Measurements from ENCODE around the gene SH3BGRL3.
"Not testable (repeated sequence)": the region's sequence is repeated elsewhere in the genome, so short reads cannot be mapped to it uniquely, and the experiment has no call there.

The SH3BGRL3 gene

GRCh38 chr1:26314501-26314900, 34.6 kb downstream of the SH3BGRL3 start:
- H3K36me3 Mint-ChIP-seq = no peaks in the 10 kb centered on the region
- H3K27me3 Mint-ChIP-seq = no peaks in the 10 kb centered on the region
- peaks cover 52% of the 10 kb centered on the region for H3K4me1 Mint-ChIP-seq (ENCODE audit: low read depth)
- H3K27ac Mint-ChIP-seq = peak overlapping the region; percentile 85
- no peaks in the 10 kb centered on the region for H3K9me3 Mint-ChIP-seq (ENCODE audit: low read depth)
- no peak overlapping the region for H3K4me3 Mint-ChIP-seq

- Mint-ChIP-seq H3K4me1 (ENCODE audit: low read depth) (peaks cover 66% of the 10 kb centered on the region), H3K9me3 (ENCODE audit: low read depth) (no peaks in the 10 kb centered on the region), H3K4me3 (peak overlapping the region; percentile 59), H3K27ac (peak overlapping the region; percentile 93), H3K27me3 (no peaks in the 10 kb centered on the region), H3K36me3 (no peaks in the 10 kb centered on the region)
These were observed 36.3 kb downstream of the SH3BGRL3 start for GRCh38 chr1:26315874-26316850.

- H3K36me3 Mint-ChIP-seq = peaks cover 2% of the 10 kb centered on the region
- peak overlapping the region; percentile 93 for H3K27ac Mint-ChIP-seq
- H3K4me3 Mint-ChIP-seq = peak overlapping the region; percentile 95
- H3K27me3 Mint-ChIP-seq = no peaks in the 10 kb centered on the region
- H3K4me1 Mint-ChIP-seq (ENCODE audit: low read depth) = peaks cover 72% of the 10 kb centered on the region
- no peaks in the 10 kb centered on the region for H3K9me3 Mint-ChIP-seq (ENCODE audit: low read depth)
These were observed 37.3 kb downstream of the SH3BGRL3 start for GRCh38 chr1:26317146-26317545.

GRCh38 chr1:26317612-26318337, 37.9 kb downstream of the SH3BGRL3 start, which contains the start of gene CD52:
Gene CD52 (plus strand): TSS chr1:26317958. CDS start chr1:26318018, 60 bp downstream.
- Mint-ChIP-seq H3K27ac (peak within 1 kb of the TSS; percentile 93), H3K4me1 (ENCODE audit: low read depth) (peaks cover 79% of the 10 kb centered on the region), H3K9me3 (ENCODE audit: low read depth) (no peaks in the 10 kb centered on the region), H3K4me3 (peak within 1 kb of the TSS; percentile 95), H3K27me3 (no peaks in the 10 kb centered on the region), H3K36me3 (peaks cover 2% of the 10 kb centered on the region)

GRCh38 chr1:26318338-26319064, 38.6 kb downstream of the SH3BGRL3 start:
- H3K36me3 Mint-ChIP-seq = peaks cover 2% of the 10 kb centered on the region
- H3K9me3 Mint-ChIP-seq (ENCODE audit: low read depth) = no peaks in the 10 kb centered on the region
- no peaks in the 10 kb centered on the region for H3K27me3 Mint-ChIP-seq
- H3K4me3 Mint-ChIP-seq = peak overlapping the region; percentile 95
- H3K27ac Mint-ChIP-seq = peak overlapping the region; percentile 93
- peaks cover 81% of the 10 kb centered on the region for H3K4me1 Mint-ChIP-seq (ENCODE audit: low read depth)

GRCh38 chr1:26320896-26321295, 41.0 kb downstream of the SH3BGRL3 start:
- Mint-ChIP-seq H3K27me3 (no peaks in the 10 kb centered on the region), H3K4me1 (ENCODE audit: low read depth) (peaks cover 64% of the 10 kb centered on the region), H3K36me3 (peaks cover 2% of the 10 kb centered on the region)

GRCh38 chr1:26321315-26322041, 41.6 kb downstream of the SH3BGRL3 start:
- Mint-ChIP-seq H3K4me1 (ENCODE audit: low read depth) (peaks cover 59% of the 10 kb centered on the region), H3K9me3 (ENCODE audit: low read depth) (no peaks in the 10 kb centered on the region), H3K27ac (peak overlapping the region; percentile 99)

More at GRCh38 chr1:26320896-26321295, 41.0 kb downstream of the SH3BGRL3 start:
- no peaks in the 10 kb centered on the region for H3K9me3 Mint-ChIP-seq (ENCODE audit: low read depth)
- H3K27ac Mint-ChIP-seq = peak overlapping the region; percentile 99
- peak overlapping the region; percentile 95 for H3K4me3 Mint-ChIP-seq

GRCh38 chr1:26322042-26322331, 42.1 kb downstream of the SH3BGRL3 start:
- Mint-ChIP-seq H3K27me3 (no peaks in the 10 kb centered on the region), H3K4me3 (no peak overlapping the region), H3K27ac (no peak overlapping the region), H3K36me3 (peaks cover 2% of the 10 kb centered on the region), H3K9me3 (ENCODE audit: low read depth) (no peaks in the 10 kb centered on the region), H3K4me1 (ENCODE audit: low read depth) (peaks cover 54% of the 10 kb centered on the region)

More at GRCh38 chr1:26321315-26322041, 41.6 kb downstream of the SH3BGRL3 start:
- no peaks in the 10 kb centered on the region for H3K27me3 Mint-ChIP-seq
- H3K36me3 Mint-ChIP-seq = peaks cover 2% of the 10 kb centered on the region
- H3K4me3 Mint-ChIP-seq = peak overlapping the region; percentile 93

- Mint-ChIP-seq H3K4me1 (ENCODE audit: low read depth) (peaks cover 41% of the 10 kb centered on the region), H3K27me3 (no peaks in the 10 kb centered on the region), H3K4me3 (no peak overlapping the region), H3K9me3 (ENCODE audit: low read depth) (no peaks in the 10 kb centered on the region), H3K27ac (peak overlapping the region; percentile 79), H3K36me3 (peaks cover 2% of the 10 kb centered on the region)
These were observed 43.5 kb downstream of the SH3BGRL3 start for GRCh38 chr1:26323382-26323781.

- Mint-ChIP-seq H3K4me1 (ENCODE audit: low read depth) (peaks cover 32% of the 10 kb centered on the region), H3K27ac (peak overlapping the region; percentile 64), H3K9me3 (ENCODE audit: low read depth) (no peaks in the 10 kb centered on the region), H3K27me3 (no peaks in the 10 kb centered on the region), H3K36me3 (peaks cover 2% of the 10 kb centered on the region), H3K4me3 (no peak overlapping the region)
These were observed 44.7 kb downstream of the SH3BGRL3 start for GRCh38 chr1:26324550-26324949.

GRCh38 chr1:26327956-26328362, 48.1 kb downstream of the SH3BGRL3 start:
- H3K9me3 Mint-ChIP-seq (ENCODE audit: low read depth) = no peaks in the 10 kb centered on the region
- no peaks in the 10 kb centered on the region for H3K27me3 Mint-ChIP-seq
- H3K27ac Mint-ChIP-seq = no peak overlapping the region
- no peak overlapping the region for H3K4me3 Mint-ChIP-seq
- H3K4me1 Mint-ChIP-seq (ENCODE audit: low read depth) = peaks cover 3% of the 10 kb centered on the region
- H3K36me3 Mint-ChIP-seq = no peaks in the 10 kb centered on the region

- H3K4me3 Mint-ChIP-seq = no peak overlapping the region
- no peaks in the 10 kb centered on the region for H3K36me3 Mint-ChIP-seq
- H3K9me3 Mint-ChIP-seq (ENCODE audit: low read depth) = no peaks in the 10 kb centered on the region
- no peak overlapping the region for H3K27ac Mint-ChIP-seq
- peaks cover 2% of the 10 kb centered on the region for H3K4me1 Mint-ChIP-seq (ENCODE audit: low read depth)
- H3K27me3 Mint-ChIP-seq = no peaks in the 10 kb centered on the region
These were observed 48.7 kb downstream of the SH3BGRL3 start for GRCh38 chr1:26328597-26328996.

- H3K4me3 Mint-ChIP-seq; H3K9me3 Mint-ChIP-seq (ENCODE audit: low read depth); H3K4me1 Mint-ChIP-seq (ENCODE audit: low read depth); H3K27ac Mint-ChIP-seq; H3K36me3 Mint-ChIP-seq; H3K27me3 Mint-ChIP-seq: not testable (repeated sequence)
These were observed 49.5 kb downstream of the SH3BGRL3 start for GRCh38 chr1:26329380-26329779.

- H3K27me3 Mint-ChIP-seq = no peaks in the 10 kb centered on the region
- H3K4me1 Mint-ChIP-seq (ENCODE audit: low read depth) = peaks cover 2% of the 10 kb centered on the region
- H3K36me3 Mint-ChIP-seq = no peaks in the 10 kb centered on the region
- H3K27ac Mint-ChIP-seq = no peak overlapping the region
- no peaks in the 10 kb centered on the region for H3K9me3 Mint-ChIP-seq (ENCODE audit: low read depth)
- no peak overlapping the region for H3K4me3 Mint-ChIP-seq
These were observed 50.4 kb downstream of the SH3BGRL3 start for GRCh38 chr1:26330276-26330675.

Data from activated naive CD8-positive, alpha-beta T cell (primary cell).